Measurements from ENCODE around the gene CLDN24. TPM values are rescaled to one million over a fixed set of nuclear protein-coding genes. Genes with fewer than 3 reads are reported as not detected.

CLDN24 gene
- total RNA-seq, 2 donors from 2014 or later = not detected

DNA sequence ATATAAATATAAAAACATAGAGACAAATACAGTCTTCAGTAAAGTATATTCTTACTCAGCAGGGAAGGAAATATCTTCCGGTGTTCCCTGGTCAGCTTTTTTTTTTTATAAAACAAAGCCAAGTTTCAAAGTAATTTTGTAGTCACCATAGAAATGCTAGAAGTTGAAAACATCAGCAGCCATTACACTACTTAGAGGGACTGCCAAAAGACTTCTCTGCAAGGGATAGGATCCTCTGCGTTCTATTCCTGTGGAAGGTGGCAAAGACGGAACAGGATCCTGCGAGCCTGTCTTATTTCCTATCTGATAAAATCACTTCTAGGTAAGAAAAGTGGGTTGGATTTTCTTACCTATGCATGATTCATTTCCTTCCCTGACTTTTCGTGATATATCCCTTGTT is 21.6 kb downstream of the CLDN24 start:
- H3K27ac Mint-ChIP-seq = no peak overlapping the region
- H3K9me3 Mint-ChIP-seq = peaks cover 2% of the 10 kb centered on the region
- Histone ChIP-seq H3K9me3 (ENCODE audit: control insufficient read depth, low read length) (peaks cover 8% of the 10 kb centered on the region), H3K4me1 (ENCODE audit: control insufficient read depth, insufficient read depth, low read length) (no peaks in the 10 kb centered on the region), H3K36me3 (ENCODE audit: control insufficient read depth, insufficient read depth, low read length) (peaks cover 96% of the 10 kb centered on the region), H3K4me3 (ENCODE audit: low read length) (no peak overlapping the region), H3K27ac (ENCODE audit: low read depth, low read length) (no peak overlapping the region), H3K27me3 (ENCODE audit: control insufficient read depth, insufficient read depth, low read length, poor library complexity, severe bottlenecking) (no peaks in the 10 kb centered on the region), H3K9ac (ENCODE audit: extremely low read depth, low read length, poor library complexity, severe bottlenecking) (no peak overlapping the region)
- no peaks in the 10 kb centered on the region for H3K27me3 Mint-ChIP-seq (ENCODE audit: insufficient read depth)
- peaks cover under 1% of the 10 kb centered on the region for H3K4me1 Mint-ChIP-seq
- H3K36me3 Mint-ChIP-seq (ENCODE audit: low read depth) = peaks cover 71% of the 10 kb centered on the region
- no peak for TF ChIP-seq CTCF (conservative IDR thresholded peaks at IDR 0.05)
- H3K4me3 Mint-ChIP-seq = no peak overlapping the region
- 97 to 100% methylated on average over 2 to 4 of the region's 5 CpGs for WGBS, 2 experiments (ENCODE audit: insufficient coverage in 1 of 2, insufficient read length in 1 of 2)
- DNase-seq = no peak

- Mint-ChIP-seq H3K4me1 (peaks cover 7% of the 10 kb centered on the region), H3K27ac (no peak overlapping the region), H3K27me3 (ENCODE audit: insufficient read depth) (no peaks in the 10 kb centered on the region), H3K9me3 (peaks cover 2% of the 10 kb centered on the region), H3K4me3 (no peak overlapping the region), H3K36me3 (ENCODE audit: low read depth) (peaks cover 71% of the 10 kb centered on the region)
- peaks cover 8% of the 10 kb centered on the region for H3K9me3 ChIP-seq (ENCODE audit: control insufficient read depth, low read length)
- H3K9ac ChIP-seq (ENCODE audit: extremely low read depth, low read length, poor library complexity, severe bottlenecking) = no peak overlapping the region
- no peak overlapping the region for H3K4me3 ChIP-seq (ENCODE audit: low read length)
- no peak overlapping the region for H3K27ac ChIP-seq (ENCODE audit: low read depth, low read length)
- 95 to 97% methylated on average over 6 of the region's 6 CpGs for WGBS, 2 experiments (ENCODE audit: insufficient coverage in 1 of 2, insufficient read length in 1 of 2)
- no peak for DNase-seq
- peaks cover 96% of the 10 kb centered on the region for H3K36me3 ChIP-seq (ENCODE audit: control insufficient read depth, insufficient read depth, low read length)
- no peaks in the 10 kb centered on the region for H3K27me3 ChIP-seq (ENCODE audit: control insufficient read depth, insufficient read depth, low read length, poor library complexity, severe bottlenecking)
- no peak for TF ChIP-seq CTCF (conservative IDR thresholded peaks at IDR 0.05)
- H3K4me1 ChIP-seq (ENCODE audit: control insufficient read depth, insufficient read depth, low read length) = no peaks in the 10 kb centered on the region
Observed at GRCh38 chr4:183300070-183300469, 22.2 kb downstream of the CLDN24 start.

GRCh38 chr4:183299464-183299863 is 22.8 kb downstream of the CLDN24 start:
- Mint-ChIP-seq H3K9me3 (peaks cover 2% of the 10 kb centered on the region), H3K36me3 (ENCODE audit: low read depth) (peaks cover 71% of the 10 kb centered on the region), H3K4me1 (peaks cover 7% of the 10 kb centered on the region), H3K27me3 (ENCODE audit: insufficient read depth) (no peaks in the 10 kb centered on the region), H3K4me3 (no peak overlapping the region), H3K27ac (no peak overlapping the region)
- Histone ChIP-seq H3K36me3 (ENCODE audit: control insufficient read depth, insufficient read depth, low read length) (peaks cover 96% of the 10 kb centered on the region), H3K4me3 (ENCODE audit: low read length) (no peak overlapping the region), H3K9ac (ENCODE audit: extremely low read depth, low read length, poor library complexity, severe bottlenecking) (no peak overlapping the region), H3K4me1 (ENCODE audit: control insufficient read depth, insufficient read depth, low read length) (no peaks in the 10 kb centered on the region), H3K27ac (ENCODE audit: low read depth, low read length) (no peak overlapping the region), H3K27me3 (ENCODE audit: control insufficient read depth, insufficient read depth, low read length, poor library complexity, severe bottlenecking) (no peaks in the 10 kb centered on the region), H3K9me3 (ENCODE audit: control insufficient read depth, low read length) (peaks cover 2% of the 10 kb centered on the region)
- no peak for DNase-seq
- TF ChIP-seq CTCF (conservative IDR thresholded peaks at IDR 0.05) = no peak
- WGBS, 2 experiments (ENCODE audit: insufficient coverage in 1 of 2, insufficient read length in 1 of 2) = 92 to 94% methylated on average over 2 of the region's 2 CpGs
